Activated CD4-positive, alpha-beta T cell treated with anti-CD3 and anti-CD28 coated beads for 4 hours (primary cell): ENCODE results near the gene UGP2.
"Not testable (repeated sequence)": the region's sequence is repeated elsewhere in the genome, so short reads cannot be mapped to it uniquely, and the experiment has no call there.

ENCODE experiments used
- DNase-seq, 2 donors: peaks; one replicate each; pipeline ENCODE4 v3.0.0-alpha.2; 2020

Gene UGP2

DNA sequence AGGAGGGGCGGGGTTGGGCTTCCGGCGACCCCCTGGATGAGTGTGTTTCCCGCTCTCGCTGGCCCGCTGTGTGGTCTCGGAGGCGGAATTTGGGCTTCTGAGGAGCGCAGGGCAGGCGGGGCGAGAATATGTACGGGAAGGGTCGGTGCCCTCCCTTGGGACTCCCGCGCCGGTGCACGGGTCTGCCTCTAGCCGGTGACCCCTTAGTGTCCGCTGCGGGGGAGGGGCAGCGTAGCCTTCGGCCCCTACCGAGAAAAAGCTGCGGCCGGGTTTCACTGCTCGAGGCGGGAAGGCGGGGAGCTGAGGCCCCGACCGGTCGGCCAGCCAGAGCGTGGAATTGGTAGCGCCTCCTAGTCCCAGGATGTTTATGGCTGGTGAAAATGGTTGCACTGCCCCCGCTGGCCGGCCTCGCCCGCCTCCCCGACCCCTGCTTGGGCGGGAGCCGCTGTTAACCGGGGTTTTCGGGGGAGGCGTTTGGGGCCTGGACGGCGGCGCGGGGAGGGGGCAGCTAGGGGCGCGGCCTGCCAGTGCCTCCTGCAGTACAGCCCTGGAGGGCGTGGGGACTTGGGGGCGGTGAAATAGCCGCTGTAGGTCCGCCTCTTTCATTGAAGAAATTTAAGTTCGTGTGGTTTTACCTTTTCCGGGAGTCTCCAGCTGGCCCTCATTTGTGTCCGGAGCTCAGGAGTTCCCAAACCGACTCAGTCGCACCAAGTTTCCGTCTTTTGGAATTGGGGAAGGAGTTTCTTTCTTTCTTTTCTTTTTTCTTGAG lies at the start of gene UGP2:
TSS of gene UGP2 (plus strand) at position 643 of the 769 bp plus-strand sequence. CDS start 290 bp downstream, outside the sequence.
- DNase-seq = peak; percentile 71 to 76

DNA sequence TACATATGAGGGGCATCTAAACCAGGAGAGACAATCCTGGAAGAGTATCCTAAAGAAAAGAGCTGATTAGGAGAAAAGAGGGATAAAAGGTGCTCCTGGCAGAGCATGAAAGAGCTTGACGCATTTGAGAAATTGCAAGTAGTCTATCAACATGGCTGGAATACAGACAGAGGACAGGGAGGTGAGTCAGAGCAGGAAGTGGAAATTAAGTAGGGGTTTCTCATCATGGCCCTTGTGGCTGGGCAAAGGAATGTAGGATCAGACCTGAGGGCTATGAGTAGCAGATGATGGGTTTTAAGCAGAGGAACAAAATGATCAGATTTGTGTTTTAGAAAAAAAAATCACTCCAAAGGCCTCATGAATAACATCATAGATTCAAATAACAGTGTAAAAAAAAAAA lies 49.2 kb upstream of the UGP2 start:
- DNase-seq = peak in 1 of 2 donors; percentile 11

DNA sequence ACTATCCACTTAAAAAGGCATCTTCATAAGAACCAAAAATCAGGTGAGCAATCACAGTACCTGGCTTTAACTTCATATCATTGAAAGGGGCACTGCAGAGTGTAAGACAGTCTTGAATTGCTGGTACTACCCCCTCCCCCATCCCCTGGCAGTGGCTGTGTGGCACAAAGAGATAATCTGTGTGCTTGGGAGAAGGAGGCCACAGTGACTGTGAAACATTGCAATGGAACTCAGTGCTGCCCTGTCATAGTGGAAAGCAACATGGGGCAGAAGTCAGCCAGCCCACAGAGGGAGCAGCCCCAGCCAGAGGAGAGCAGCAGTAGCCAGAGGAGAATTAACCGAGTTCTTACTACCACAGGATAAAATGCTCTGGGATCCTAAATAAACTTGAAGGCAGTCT lies 45.3 kb upstream of the UGP2 start:
- no peak for DNase-seq

DNA sequence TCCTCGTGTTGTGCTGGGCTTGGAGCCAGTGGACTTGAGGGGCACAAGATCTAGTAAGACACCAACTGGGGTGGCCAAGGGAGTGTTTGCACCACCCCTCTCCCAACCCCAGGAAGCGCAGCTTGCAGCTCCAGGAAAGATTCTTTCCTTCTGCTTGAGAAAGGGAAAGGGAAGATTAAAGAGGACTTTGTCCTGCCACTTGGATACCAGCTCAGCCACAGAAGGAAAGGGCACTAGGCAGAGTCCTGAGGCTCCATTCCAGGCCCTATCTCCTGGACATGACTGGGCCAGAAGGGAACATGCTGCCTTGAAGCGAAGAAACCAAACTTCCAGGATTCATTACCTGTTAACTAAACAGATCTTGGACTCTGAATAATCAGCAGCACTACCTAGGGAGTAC lies 44.9 kb upstream of the UGP2 start:
- no peak for DNase-seq

DNA sequence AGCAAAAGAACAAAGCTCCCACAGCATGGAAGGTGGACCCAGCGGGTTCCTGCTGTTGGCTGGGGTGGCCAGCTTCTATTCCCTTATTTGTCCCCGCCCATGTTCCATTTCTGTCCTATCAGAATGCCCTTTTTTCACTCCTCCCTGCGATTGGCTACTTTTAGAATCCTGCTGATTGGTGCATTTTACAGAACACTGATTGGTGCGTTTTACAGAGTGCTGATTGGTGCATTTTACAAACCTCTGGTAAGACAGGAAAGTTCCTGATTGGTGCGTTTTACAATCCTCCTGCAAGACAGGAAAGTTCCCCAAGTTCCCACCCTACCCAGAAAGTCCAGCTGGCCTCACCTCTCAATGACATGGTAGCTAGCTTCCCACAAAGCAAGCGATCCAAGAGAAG lies 40.2 kb upstream of the UGP2 start:
- no peak for DNase-seq

DNA sequence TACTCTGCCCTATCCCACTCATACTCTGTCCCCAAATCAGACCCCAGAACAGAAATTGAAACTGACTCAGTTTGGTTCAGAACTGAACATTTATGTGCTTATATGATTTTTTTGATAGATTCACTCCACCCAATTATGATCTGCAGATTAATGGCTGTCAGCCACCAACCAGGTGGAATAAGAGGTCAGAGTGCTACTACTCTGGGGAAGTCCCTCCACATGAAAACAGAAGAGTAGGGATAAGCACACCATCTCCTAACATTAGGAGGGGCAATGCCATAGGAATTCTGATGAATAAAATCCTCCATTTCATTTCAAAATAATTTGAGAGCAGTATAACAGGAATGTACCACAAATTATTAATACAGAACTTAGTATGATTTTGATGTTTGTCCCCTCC lies 36.3 kb upstream of the UGP2 start:
- DNase-seq = no peak

DNA sequence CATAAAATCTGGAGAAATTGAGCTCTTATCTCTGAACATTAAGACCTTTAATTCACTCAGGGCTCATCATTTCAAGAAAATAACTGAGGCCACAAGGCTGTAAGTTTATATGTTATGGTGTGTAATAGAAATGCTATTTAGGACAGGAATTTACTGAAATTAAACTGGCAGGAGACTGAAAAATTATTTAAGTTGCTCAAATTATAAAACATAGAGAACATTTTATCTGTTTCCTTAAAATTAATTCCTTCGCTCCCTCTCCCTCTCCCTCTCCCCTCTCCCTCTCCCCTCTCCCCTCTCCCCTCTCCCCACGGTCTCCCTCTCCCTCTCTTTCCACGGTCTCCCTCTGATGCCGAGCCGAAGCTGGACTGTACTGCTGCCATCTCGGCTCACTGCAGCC lies 33.7 kb upstream of the UGP2 start:
- DNase-seq = not testable (repeated sequence)

DNA sequence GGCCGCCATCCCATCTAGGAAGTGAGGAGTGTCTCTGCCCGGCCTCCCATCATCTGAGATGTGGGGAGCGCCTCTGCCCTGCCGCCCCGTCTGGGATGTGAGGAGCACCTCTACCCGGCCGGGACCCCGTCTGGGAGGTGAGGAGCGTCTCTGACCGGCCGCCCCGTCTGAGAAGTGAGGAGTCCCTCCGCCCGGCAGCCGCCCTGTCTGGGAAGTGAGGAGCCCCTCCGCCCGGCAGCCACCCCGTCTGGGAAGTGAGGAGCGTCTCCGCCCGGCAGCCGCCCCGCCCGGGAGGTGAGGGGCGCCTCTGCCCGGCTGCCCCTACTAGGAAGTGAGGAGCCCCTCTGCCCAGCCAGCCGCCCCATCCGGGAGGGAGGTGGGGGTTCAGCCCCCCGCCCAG lies 32.8 kb upstream of the UGP2 start:
- not testable (repeated sequence) for DNase-seq

DNA sequence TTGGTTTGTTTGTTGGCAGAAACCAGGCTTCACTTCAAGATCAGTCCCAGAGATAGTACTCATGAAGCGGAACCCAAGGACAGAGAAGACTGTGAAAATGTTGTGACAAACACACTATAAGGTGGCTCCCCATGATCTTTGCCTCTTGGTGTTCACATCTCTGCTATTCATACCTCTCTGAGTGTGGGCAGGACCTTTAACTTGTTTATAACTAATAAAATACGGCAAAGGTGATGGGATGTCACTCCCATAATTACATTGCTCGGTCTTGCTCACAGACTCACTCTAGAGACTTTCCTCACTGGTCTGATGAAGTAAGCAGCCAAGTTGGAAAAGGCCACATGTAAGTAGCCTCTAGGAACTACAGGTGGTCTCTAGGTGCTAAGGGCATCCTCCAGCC lies 30.6 kb upstream of the UGP2 start:
- no peak for DNase-seq

DNA sequence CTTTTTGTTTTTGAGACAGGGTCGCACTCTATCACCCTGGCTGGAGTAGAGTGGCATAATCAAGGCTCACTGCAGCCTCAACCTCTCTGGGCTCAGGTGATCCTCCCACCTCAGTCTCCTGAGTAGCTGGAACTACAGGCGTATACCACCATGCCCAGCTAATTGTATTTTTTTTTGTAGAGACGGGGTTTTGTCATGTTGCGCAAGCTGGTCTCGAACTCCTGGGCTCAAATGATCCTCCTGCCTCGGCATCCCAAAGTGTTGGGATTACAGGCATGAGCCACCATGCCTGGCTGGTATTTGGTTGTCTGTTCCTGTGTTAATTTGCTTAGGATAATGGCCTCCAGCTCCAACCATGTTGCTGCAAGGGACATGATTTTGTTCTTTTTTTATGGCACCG lies 29.8 kb upstream of the UGP2 start:
- DNase-seq = not testable (repeated sequence)

DNA sequence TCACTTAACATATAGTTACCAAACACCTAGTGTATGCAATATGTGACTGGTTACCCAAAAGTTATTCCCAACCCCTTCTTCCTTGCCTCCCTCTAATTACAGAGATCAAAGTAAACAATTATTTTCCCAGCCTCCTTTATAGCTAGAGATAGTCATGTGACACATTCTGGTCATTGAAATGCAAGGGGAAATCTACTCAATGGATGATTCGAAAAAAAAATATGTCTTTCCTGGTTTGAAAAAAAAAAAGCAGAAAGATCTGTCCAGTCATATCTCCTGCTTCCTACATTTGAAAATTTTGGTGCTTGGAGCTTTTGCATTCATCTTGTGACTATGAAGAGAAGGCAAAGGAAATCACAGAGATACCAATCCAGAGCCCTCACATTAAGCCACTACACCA lies 27.6 kb upstream of the UGP2 start:
- DNase-seq = no peak

DNA sequence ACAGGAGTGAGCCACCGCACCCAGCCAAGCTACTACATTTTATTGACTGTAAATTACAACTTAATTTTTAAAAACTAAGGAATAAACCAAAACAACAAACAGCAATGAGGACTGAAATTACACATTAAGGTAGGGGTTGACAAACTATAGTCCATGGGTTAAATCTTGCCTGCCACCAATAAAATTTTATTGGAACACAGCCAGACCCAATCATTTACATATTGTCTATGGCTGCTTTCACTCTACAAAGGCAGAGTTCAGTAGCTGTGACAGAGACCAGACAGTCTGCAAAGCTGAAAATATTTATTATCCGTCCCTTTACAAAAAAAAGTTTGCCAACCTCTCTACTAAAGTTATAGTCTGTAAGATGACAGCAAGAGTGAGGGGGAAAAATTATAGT lies 24.3 kb upstream of the UGP2 start:
- no peak for DNase-seq

DNA sequence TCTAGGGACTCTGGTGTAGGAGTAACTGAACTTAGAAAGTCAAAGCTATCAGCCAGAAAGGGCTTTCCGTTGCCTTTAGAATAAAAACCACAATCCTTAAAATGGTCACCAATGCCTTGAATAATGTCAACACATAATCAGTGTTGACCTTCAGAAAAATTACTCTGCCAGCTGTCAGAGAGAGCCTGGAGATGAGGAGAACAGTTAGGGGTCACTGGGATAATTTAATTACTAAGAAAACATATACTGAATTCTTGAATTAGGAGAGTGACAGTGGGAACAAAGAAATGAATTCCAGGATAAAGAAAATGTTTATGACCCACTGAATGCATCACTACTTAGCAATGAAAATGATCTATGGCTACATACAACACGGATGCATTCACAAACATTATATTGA lies 23.4 kb upstream of the UGP2 start:
- no peak for DNase-seq

DNA sequence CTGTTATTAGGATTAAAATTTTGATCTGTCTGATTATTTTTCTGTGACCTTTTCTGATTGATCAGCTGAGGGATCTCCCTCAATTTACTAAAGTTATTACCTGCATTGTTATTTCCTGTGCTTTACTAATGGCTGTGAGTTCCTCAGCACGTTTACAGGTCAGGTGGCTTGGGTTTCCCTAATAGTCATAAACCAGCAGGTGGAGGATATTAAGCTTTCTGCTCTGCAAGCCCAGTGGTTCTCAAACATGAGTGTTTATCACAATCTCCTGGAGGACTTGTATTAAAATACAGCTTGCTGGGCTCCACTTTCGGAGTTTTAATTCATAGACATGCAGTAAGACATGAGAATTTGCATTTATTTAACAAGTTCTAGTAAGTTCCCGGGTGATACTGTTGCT lies 22.4 kb upstream of the UGP2 start:
- no peak for DNase-seq

DNA sequence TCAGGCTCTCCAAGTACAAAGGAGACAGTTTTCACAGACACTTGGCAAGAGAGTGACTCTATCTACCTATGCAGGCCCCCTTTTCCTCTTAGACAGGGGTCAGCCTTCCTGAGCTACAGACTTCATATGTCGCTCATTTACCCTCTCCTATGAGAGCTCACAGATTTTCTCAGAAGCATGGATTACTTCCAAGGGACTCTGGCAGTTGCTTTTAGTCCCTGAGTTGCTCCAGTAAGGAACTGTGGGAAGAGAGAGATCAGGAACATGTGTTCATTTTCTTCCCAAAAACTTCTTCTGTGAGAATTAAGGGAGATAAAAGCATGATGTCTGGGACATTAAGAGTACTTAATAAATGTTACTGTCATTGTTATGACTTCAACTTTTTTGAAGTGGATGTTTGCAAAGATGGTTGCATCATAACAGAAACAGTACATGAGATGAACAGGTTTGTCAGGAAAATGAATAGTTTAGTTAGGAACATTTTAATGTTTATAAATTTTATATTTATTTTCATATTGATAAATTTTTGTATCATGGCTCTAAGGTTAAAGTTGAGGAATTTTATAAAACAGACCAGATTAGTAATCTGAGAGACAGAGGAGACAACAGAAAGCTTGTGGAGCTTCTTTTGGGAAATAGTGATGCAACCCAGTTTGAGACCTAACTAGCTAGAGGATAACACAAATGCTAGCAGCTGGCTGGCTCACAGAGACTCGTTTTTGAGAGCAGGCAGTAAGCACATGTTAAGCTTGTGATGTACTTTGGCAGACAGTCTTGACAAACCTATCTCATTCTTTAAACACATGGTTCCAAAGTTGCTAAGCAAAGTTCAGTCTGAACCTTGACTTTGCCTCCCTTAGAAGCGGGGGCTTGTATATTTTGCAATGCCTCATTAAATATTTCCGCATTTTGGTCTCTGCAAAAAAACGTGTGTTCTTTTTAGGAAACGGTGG lies 21.7 kb upstream of the UGP2 start:
- DNase-seq = no peak

DNA sequence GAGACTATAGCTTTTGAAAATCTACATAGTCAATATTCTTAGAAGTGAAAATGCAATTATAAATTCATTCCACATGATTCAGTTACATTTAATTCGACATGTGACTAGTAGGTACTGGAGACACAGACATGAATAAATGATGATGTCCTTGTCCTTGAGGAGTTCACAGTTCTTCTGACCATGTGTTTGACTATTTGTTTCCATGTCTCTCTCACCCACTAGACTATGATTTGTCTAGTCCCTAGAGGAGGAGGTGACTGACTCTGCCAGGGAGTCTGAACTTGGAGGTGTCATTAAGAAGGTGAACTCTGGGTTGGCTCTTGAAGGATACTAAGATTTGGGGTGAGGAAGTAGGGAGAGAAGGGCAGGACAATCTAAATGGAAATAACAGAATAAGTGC lies 20.7 kb upstream of the UGP2 start:
- DNase-seq = no peak

DNA sequence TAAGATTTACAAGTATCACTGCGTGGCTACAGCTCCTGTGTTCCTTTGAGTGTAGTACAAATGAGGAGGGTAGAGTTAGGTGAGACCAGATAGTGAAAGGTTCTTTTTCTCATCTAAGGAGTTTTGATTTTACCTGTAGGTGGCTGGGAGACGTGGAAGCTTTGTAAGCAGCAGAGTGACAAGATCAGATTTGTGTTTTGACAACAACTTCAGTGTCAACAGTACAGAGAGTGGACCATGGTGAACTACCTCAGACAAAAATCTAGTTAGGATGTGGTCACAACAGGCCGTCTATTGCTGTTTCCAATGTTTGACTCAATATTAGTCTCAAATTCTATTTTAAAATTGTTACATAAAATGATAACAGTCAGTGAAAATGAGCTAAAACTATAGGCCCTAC lies 20.3 kb upstream of the UGP2 start:
- DNase-seq = no peak

DNA sequence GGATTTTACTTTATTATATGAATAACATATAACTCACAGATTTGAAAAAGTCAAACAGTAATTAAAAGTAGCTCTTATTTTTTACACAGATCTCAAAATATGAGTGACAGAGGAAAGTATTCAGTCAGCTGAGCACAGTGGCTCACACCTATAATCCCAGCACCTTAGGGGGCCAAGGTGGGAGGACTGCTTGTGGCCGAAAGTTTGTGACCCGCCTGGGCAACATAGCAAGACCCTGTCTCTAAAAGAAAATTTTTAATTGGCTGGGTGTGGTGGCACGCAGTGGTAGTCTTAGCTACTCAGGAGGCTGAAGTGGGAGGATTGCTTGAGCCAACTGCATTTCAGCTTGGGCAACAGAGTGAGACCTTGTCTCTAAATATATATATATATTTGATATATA lies 19.2 kb upstream of the UGP2 start:
- no peak for DNase-seq

DNA sequence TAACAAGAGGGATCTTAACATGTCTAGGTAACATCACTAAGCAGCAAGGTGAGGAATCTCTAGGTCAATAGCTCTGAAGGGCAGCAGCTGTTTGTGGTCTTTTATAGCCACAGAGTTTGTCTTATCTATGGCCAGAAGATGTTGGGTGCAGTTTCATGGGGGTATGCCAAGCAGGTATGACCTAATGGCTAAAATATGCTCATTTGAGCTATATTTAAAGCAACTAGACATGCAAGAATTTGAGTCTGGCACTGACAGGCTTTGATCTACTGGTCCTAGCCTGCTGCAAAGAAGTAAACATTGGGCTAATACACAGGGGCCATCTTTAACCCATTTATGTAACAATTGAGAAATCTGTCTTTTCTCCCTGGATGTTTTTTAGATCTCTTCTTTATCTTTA lies 13.9 kb upstream of the UGP2 start:
- no peak for DNase-seq

DNA sequence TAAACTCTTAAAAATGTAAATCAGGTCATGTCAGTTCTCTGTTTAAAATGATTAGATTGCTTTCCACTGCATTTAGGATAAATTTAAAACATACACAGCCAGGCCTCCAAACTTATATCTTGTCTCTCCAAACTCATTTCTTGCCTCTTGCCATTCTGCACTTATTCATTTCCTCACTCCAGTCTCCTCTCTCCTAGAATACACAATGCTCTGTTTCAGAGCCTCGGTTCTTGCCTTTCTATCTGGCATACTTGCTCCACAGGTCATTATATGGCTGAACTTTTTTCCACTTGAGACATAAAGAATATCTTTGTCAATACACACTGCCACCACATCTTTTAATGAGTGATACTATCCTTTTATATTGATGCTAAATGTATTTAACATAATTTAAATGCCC lies 10.5 kb upstream of the UGP2 start:
- no peak for DNase-seq

DNA sequence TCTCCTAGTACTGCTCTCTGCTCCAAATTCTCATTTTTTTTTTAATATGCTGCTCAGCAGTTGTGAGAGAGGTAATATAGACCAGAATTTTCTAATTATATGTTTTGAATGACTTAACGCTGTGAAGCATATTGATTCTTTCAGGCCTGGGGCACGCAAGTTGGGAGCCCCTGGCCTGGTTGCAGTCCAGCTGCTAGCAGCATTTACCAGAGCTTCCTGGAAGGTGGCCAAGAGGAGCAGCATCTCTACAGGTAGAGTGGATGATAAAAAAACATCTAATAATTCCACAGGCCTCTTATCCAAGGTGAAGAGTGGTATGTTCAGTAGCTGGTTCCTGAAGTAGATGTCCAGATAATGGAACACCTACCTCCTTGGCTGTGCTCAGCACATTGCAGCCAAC lies 7.3 kb upstream of the UGP2 start:
- no peak for DNase-seq

DNA sequence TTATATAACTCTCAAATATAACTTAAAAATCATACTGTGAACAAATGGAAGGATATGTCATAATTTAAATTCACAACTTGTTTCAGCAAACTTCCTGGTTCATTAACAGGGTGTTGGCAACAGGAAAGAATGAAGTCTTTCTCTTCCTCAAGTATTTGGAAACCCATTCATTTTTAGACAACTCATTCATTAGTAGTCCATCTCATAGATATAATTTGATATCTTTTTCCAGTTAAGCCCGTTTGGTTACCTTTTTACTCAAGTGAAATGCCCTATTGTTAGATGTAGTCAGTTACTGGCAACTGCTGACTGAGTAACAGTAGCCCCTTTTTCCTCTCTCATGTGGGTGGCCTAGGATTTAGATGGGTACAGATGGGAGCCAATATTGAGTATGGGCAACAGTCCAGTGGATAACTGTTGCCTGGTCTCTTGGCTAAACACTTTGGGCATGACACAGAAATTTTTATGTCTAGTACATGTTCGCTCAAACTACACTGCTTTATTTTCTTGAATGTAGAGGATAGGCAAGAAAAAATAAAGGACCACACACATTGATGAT lies 4.6 kb upstream of the UGP2 start:
- no peak for DNase-seq

DNA sequence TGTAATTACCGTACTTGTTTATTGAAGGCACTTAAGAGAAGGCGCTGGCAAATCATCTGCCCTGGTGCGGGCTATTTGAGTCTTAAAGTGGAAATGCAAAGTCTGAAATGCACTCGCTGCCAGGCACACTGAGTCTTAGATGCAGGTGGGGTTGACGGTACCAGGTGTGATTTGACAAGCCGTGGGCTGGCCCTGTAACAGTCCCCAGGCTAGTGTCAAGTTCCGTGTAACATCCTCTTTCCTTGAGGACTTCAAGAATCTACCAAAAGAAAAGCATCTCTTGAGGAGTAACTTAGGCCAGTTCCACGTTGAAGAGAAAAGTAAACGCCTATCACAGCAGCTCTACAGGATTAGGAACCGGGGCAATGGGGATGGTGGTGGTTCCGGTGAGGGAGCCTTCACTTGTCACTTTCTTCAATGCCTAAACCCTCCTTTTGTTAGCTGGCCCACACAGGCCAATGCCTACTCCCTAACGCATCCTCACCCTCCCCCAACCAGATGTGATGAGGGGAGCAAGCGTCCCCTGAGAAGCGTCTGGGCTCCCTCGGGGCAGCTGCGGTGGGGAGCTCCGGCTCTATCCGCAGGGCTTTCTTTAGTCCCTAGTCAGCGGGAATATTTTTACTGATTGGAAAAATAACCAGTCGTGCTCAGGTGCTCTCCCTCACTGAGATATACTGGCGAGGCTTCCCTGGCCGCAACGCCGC lies 1.5 kb upstream of the UGP2 start:
- DNase-seq = peak in 1 of 2 donors; percentile 8
